HepG2 (cell line): ENCODE results near the gene SLC25A33. TPM values are rescaled to one million over a fixed set of nuclear protein-coding genes. Genes with fewer than 3 reads are reported as not detected.

ENCODE experiments used
- ATF1 ChIP-seq: IDR thresholded peaks from 2 replicates; pipeline ENCODE4 v1.6.1; 2016; ENCODE audit warnings: mild to moderate bottlenecking, control low read depth
- CHD4 ChIP-seq: fragments of 200-600 bp; sonication (generic); IDR thresholded peaks from 2 replicates; pipeline ENCODE4 v1.7.0; 2017; ENCODE audit warnings: mild to moderate bottlenecking, low read length, borderline replicate concordance
- CREM ChIP-seq, 2 experiments: sonication (generic) in 1 of 2; formaldehyde crosslinking in 1 of 2; IDR thresholded peaks; 2 replicates each; pipeline versions ENCODE4 v1.4.0 to v1.6.1; 2016 to 2020; ENCODE audit warnings: antibody characterized with exemption in 1 of 2, mild to moderate bottlenecking in 1 of 2, missing genetic modification reagents in 1 of 2
- ESRRA ChIP-seq: sonication (generic); formaldehyde crosslinking; IDR thresholded peaks from 2 replicates; pipeline ENCODE4 v1.5.1; 2020; ENCODE audit warnings: mild to moderate bottlenecking, low read depth, missing genetic modification reagents
- GTF2F1 ChIP-seq: fragments of 150-350 bp; IDR thresholded peaks from 2 replicates; pipeline ENCODE4 v1.6.1; 2014; ENCODE audit warnings: low read length
- KDM2A ChIP-seq: sonication (generic); formaldehyde crosslinking; IDR thresholded peaks from 2 replicates; pipeline ENCODE4 v1.4.0; 2020; ENCODE audit warnings: low read depth, missing genetic modification reagents, borderline replicate concordance
- MIER3 ChIP-seq: IDR thresholded peaks from 2 replicates; pipeline ENCODE4 v1.6.1; 2016; ENCODE audit warnings: missing compliant biosample characterization, borderline replicate concordance
- NCOA2 ChIP-seq: sonication (generic); formaldehyde crosslinking; IDR thresholded peaks from 2 replicates; pipeline ENCODE4 v1.8.0; 2022; ENCODE audit warnings: inconsistent platforms
- PCBP2 ChIP-seq: fragments of 200-400 bp; formaldehyde crosslinking; optimal IDR thresholded peaks from 2 replicates; pipeline ENCODE3; 2018; ENCODE audit warnings: low read length, low read depth; ENCODE audit not compliant: poor library complexity, severe bottlenecking
- POGZ ChIP-seq: sonication (generic); formaldehyde crosslinking; IDR thresholded peaks from 2 replicates; pipeline ENCODE4 v1.4.0; 2020; ENCODE audit warnings: mild to moderate bottlenecking, missing genetic modification reagents
- SKI ChIP-seq: fragments of 450-650 bp; IDR thresholded peaks from one replicate; pipeline ENCODE4 v1.6.1; 2018; ENCODE audit warnings: mild to moderate bottlenecking; ENCODE audit not compliant: partially characterized antibody
- TERF1 ChIP-seq: sonication (generic); formaldehyde crosslinking; IDR thresholded peaks from 2 replicates; pipeline ENCODE4 v1.8.0; 2022; ENCODE audit warnings: mild to moderate bottlenecking, missing genetic modification reagents, moderate library complexity
- TMF1 ChIP-seq: sonication (generic); formaldehyde crosslinking; IDR thresholded peaks from 2 replicates; pipeline ENCODE4 v1.8.1; 2022; ENCODE audit warnings: low read depth, missing genetic modification reagents
- ZBTB10 ChIP-seq: sonication (generic); formaldehyde crosslinking; IDR thresholded peaks from 2 replicates; pipeline ENCODE4 v1.4.0; 2020; ENCODE audit warnings: missing genetic modification reagents, borderline replicate concordance
- ZBTB21 ChIP-seq: sonication (generic); formaldehyde crosslinking; IDR thresholded peaks from 2 replicates; pipeline ENCODE4 v1.4.0; 2020; ENCODE audit warnings: missing genetic modification reagents
- ZBTB44 ChIP-seq: sonication (generic); formaldehyde crosslinking; IDR thresholded peaks from 2 replicates; pipeline ENCODE4 v1.4.0; 2020; ENCODE audit warnings: missing genetic modification reagents
- ZKSCAN8 ChIP-seq: IDR thresholded peaks from 2 replicates; pipeline ENCODE4 v1.6.1; 2016; ENCODE audit warnings: borderline replicate concordance, missing genetic modification reagents, missing compliant biosample characterization
- ZNF446 ChIP-seq: sonication (generic); formaldehyde crosslinking; IDR thresholded peaks from 2 replicates; pipeline ENCODE4 v1.5.0; 2020; ENCODE audit warnings: mild to moderate bottlenecking, missing genetic modification reagents
- ZNF556 ChIP-seq: sonication (generic); formaldehyde crosslinking; IDR thresholded peaks from 2 replicates; pipeline ENCODE4 v1.4.0; 2020; ENCODE audit warnings: mild to moderate bottlenecking, missing genetic modification reagents, borderline replicate concordance
- polyA plus RNA-seq, 8 experiments: library from polyadenylated mRNA; depleted of rRNA in 3 of 8; stranded (reverse) in 7 of 8; unstranded in 1 of 8; fragments of >200 nt; fragmentation: Illumina TruSeq in 4 of 8; extraction: Trizol in 4 of 8; gene quantifications; 2 replicates each; pipeline versions ENCODE4 v1.2.1 to v1.2.3, GENCODE V29; 2011 to 2016; ENCODE audit warnings: low read depth in 4 of 8, missing spikeins in 1 of 8, mixed read lengths in 1 of 8; ENCODE audit not compliant: insufficient read depth in 1 of 8
- total RNA-seq, 5 experiments: library from RNA; depleted of rRNA; stranded (reverse); fragments of >200 nt; fragmentation: Illumina TruSeq; extraction: Trizol; gene quantifications; 2 replicates each; pipeline ENCODE4 v1.2.3, GENCODE V29; 2016; ENCODE audit warnings: low read depth in 1 of 5
- TF ChIP-seq, protein P1 (sequence below): sonication (generic); formaldehyde crosslinking; IDR thresholded peaks from 2 replicates; pipeline ENCODE4 v1.4.0; 2020; ENCODE audit warnings: missing genetic modification reagents, borderline replicate concordance
- TF ChIP-seq, protein P2 (sequence below): sonication (generic); formaldehyde crosslinking; IDR thresholded peaks from 2 replicates; pipeline ENCODE4 v1.5.0; 2020; ENCODE audit warnings: missing genetic modification reagents, mild to moderate bottlenecking, borderline replicate concordance

The SLC25A33 gene
- total and polyA plus RNA-seq, 2 of the 13 experiments (the other 11 are each of a cell fraction or from before 2014, with no cell fraction given): 15.4 to 50.3 TPM

DNA sequence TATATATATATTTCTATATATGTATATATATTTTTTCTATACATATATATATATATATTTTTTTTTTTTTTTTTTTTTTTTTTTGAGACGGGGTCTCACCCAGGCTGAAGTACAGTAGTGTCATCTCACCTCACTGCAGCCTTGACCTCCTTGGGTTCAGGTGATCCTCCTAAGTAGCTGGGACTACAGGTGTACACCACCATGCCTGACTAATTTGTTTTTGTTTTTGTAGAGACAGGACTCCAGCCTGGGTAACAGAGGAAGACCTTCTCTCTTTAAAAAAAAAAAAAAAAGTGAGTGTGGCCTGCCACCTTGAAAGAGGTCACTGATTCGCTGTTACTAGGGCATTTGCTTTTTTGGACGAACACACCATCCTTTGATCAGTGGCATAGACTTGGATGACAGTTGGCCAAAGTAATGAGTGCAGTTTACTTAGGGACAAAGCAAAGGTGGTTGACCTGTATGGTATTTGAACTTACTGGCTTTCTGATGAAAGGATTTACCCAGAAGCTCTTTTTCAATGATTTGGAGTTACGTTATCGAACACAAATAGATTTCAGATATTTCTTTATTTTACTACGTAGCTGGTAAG lies 10.8 kb downstream of the SLC25A33 start (continued):
- TF ChIP-seq ATF1 (CRISPR knock-in tag): peak; percentile 55; the same call in 1 of the 2 replicates
- TF ChIP-seq, protein P1, sequence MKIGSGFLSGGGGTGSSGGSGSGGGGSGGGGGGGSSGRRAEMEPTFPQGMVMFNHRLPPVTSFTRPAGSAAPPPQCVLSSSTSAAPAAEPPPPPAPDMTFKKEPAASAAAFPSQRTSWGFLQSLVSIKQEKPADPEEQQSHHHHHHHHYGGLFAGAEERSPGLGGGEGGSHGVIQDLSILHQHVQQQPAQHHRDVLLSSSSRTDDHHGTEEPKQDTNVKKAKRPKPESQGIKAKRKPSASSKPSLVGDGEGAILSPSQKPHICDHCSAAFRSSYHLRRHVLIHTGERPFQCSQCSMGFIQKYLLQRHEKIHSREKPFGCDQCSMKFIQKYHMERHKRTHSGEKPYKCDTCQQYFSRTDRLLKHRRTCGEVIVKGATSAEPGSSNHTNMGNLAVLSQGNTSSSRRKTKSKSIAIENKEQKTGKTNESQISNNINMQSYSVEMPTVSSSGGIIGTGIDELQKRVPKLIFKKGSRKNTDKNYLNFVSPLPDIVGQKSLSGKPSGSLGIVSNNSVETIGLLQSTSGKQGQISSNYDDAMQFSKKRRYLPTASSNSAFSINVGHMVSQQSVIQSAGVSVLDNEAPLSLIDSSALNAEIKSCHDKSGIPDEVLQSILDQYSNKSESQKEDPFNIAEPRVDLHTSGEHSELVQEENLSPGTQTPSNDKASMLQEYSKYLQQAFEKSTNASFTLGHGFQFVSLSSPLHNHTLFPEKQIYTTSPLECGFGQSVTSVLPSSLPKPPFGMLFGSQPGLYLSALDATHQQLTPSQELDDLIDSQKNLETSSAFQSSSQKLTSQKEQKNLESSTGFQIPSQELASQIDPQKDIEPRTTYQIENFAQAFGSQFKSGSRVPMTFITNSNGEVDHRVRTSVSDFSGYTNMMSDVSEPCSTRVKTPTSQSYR: no peak; the same call in 1 of the 2 replicates
- peak; percentile 83; the same call in 1 of the 2 replicates for TF ChIP-seq ZNF556 (CRISPR knock-in tag)
- TF ChIP-seq ZBTB44: no peak
- TF ChIP-seq SKI: peak; percentile 70
- TF ChIP-seq ZNF446 (CRISPR knock-in tag): no peak
- no peak for TF ChIP-seq CHD4
- no peak for TF ChIP-seq TMF1 (CRISPR knock-in tag)
- TF ChIP-seq ESRRA: peak; percentile 82
- peak; percentile 52; the same call in 1 of the 2 replicates for TF ChIP-seq POGZ (CRISPR knock-in tag)
- no peak for TF ChIP-seq ZBTB10 (CRISPR knock-in tag)
- peak; percentile 88; the same call in 1 of the 2 replicates for TF ChIP-seq ZKSCAN8 (CRISPR knock-in tag)
- TF ChIP-seq GTF2F1: no peak
- peak; percentile 92; the same call in 1 of the 2 replicates for TF ChIP-seq MIER3
- TF ChIP-seq NCOA2 (CRISPR knock-in tag): peak; percentile 98
- TF ChIP-seq KDM2A (CRISPR knock-in tag): no peak
- TF ChIP-seq, protein P2, sequence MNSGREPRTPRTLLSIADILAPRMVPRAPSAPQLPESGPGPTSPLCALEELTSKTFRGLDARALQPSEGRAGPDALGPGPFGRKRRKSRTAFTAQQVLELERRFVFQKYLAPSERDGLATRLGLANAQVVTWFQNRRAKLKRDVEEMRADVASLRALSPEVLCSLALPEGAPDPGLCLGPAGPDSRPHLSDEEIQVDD (CRISPR knock-in tag): no peak
- no peak for TF ChIP-seq TERF1
- peak; percentile 93 for TF ChIP-seq CREM (IDR thresholded peaks at IDR 0.05)
- TF ChIP-seq CREM (CRISPR knock-in tag; IDR thresholded peaks at IDR 0.05): no peak
- TF ChIP-seq PCBP2: no peak
- TF ChIP-seq ZBTB21 (CRISPR knock-in tag): no peak
